ENCODE measurements around the gene COL4A1.

DNA sequence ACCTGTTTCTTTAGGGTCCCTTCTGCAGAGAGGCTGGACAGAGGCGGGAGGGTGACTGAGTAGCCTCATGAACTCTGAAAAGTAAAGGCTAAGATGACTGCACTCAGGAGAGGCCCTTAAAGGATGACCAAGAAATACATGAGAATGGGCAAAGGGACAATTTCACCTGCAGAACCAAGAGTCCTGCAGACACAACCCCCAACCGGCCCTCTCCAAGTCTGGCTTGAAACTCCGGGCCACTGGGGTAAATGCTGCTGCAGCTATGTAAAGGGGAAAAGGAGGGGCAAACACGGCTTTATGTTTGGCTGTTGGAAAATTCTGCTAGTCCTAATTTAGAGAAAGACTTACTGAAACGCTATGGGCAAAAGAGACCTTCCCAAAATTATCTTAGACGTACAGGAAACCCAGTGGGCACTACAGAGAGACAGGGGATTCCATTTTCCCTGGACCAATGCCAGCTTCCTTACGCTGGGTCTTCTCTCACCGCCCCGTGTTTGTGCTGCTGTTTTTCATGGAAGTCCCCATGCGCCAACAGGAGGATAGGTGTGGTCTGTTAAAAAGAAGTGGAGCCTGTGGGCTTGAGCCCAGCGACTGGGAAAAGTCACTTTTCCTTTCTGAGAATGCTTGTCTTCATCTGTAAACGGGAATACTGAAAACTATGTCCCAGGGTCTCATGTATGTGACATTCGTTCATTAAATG lies 10.7 kb upstream of the COL4A1 start:
- TF ChIP-seq, protein P1, sequence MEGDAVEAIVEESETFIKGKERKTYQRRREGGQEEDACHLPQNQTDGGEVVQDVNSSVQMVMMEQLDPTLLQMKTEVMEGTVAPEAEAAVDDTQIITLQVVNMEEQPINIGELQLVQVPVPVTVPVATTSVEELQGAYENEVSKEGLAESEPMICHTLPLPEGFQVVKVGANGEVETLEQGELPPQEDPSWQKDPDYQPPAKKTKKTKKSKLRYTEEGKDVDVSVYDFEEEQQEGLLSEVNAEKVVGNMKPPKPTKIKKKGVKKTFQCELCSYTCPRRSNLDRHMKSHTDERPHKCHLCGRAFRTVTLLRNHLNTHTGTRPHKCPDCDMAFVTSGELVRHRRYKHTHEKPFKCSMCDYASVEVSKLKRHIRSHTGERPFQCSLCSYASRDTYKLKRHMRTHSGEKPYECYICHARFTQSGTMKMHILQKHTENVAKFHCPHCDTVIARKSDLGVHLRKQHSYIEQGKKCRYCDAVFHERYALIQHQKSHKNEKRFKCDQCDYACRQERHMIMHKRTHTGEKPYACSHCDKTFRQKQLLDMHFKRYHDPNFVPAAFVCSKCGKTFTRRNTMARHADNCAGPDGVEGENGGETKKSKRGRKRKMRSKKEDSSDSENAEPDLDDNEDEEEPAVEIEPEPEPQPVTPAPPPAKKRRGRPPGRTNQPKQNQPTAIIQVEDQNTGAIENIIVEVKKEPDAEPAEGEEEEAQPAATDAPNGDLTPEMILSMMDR (IDR thresholded peaks at IDR 0.05): no peak
- no peak for TF ChIP-seq POLR2A (IDR thresholded peaks at IDR 0.05)

All from heart left ventricle (tissue), 13 donors.